Thyroid gland (tissue), 4 donors: ENCODE results near the gene GPHA2.

Source experiments
- CTCF ChIP-seq, 6 experiments: fragments of 200-600 bp in 3 of 6; fragments of 450-650 bp in 3 of 6; sonication (generic) in 3 of 6; IDR thresholded peaks; one replicate each; pipeline ENCODE4 v1.5.1; 2016 to 2019; ENCODE audit warnings: antibody characterized with exemption in 6 of 6, mild to moderate bottlenecking in 2 of 6, inconsistent platforms in 1 of 6, moderate library complexity in 1 of 6
- POLR2A ChIP-seq, 2 donors: fragments of 450-650 bp; IDR thresholded peaks; one replicate each; pipeline ENCODE4 v1.6.1; 2017; ENCODE audit warnings: antibody characterized with exemption in 2 of 2, mild to moderate bottlenecking in 2 of 2, moderate library complexity in 1 of 2

DNA sequence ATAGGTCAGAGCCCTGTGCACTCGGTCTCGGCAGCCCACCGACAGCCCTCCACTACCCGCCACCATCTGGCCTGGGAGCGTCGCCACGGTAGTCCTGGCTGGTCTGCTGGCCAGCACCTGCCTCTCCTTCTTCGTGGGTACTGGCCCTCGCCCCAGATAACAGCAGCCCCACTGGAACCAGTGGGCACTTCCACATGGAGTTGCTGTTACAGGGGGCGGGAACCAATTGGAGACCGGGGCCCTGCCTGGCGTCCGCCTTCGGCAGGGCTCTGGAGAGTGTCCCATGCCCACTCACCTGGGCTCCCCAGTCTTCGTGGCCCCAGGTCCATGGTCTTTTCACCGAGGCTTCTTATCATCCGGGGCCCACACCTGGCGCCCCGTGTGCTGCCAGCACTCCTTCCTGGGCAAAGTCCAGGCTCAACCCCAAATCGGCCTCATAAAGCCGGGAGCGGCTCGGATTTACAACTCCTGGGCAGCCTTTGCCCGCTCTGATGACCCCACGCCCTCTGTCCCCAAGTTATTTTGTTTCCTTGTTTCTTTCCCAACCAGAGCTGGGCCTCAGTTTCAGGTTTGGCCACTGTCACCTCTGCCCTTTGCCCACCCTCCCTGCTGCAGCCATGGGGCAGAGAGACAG, 44.4 kb downstream of the GPHA2 start:
- no peak for TF ChIP-seq CTCF (IDR thresholded peaks at IDR 0.05)
- no peak for TF ChIP-seq POLR2A (IDR thresholded peaks at IDR 0.05)
